ENCODE data around the gene PARD3B.

PARD3B gene

DNA sequence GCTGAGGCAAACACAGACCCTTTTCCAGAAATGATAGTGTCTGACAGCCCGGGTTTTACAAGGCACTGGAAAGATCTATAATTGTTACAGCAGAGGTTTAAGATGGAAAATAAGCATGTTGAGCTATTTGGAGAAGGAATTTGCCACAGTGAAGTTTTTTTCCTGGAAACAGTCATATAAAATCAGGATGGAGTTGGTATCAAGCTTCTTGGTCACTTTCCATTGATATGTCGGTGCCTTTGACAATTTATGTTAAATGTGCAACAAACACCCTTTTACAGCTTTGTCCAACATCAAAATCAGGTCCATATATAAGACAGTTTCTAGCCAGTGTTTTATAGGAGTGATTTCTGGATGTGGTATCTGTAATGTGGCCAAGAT lies 1019.9 kb downstream of the PARD3B start:
- no peak overlapping the region for H3K27ac ChIP-seq (ENCODE audit: low read depth, low read length)
- no peaks in the 10 kb centered on the region for H3K79me2 ChIP-seq (ENCODE audit: control insufficient read depth, low read length)
- no peak overlapping the region for H3K4me3 ChIP-seq (ENCODE audit: low read length)
- H3K4me2 ChIP-seq (ENCODE audit: low read length): no peak overlapping the region
- no peaks in the 10 kb centered on the region for H3K36me3 ChIP-seq (ENCODE audit: control insufficient read depth, low read length)
- H3K9me3 ChIP-seq (ENCODE audit: control insufficient read depth, insufficient read depth, low read length): no peaks in the 10 kb centered on the region
- TF ChIP-seq EZH2phosphoT487 (IDR thresholded peaks at IDR 0.05; ENCODE audit: borderline replicate concordance, low read length): no peak
- TF ChIP-seq, protein P1, sequence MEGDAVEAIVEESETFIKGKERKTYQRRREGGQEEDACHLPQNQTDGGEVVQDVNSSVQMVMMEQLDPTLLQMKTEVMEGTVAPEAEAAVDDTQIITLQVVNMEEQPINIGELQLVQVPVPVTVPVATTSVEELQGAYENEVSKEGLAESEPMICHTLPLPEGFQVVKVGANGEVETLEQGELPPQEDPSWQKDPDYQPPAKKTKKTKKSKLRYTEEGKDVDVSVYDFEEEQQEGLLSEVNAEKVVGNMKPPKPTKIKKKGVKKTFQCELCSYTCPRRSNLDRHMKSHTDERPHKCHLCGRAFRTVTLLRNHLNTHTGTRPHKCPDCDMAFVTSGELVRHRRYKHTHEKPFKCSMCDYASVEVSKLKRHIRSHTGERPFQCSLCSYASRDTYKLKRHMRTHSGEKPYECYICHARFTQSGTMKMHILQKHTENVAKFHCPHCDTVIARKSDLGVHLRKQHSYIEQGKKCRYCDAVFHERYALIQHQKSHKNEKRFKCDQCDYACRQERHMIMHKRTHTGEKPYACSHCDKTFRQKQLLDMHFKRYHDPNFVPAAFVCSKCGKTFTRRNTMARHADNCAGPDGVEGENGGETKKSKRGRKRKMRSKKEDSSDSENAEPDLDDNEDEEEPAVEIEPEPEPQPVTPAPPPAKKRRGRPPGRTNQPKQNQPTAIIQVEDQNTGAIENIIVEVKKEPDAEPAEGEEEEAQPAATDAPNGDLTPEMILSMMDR (IDR thresholded peaks at IDR 0.05; ENCODE audit: low read depth, low read length, poor library complexity, severe bottlenecking): no peak
- no peaks in the 10 kb centered on the region for H3K4me1 ChIP-seq (ENCODE audit: control insufficient read depth, low read length)
- H3F3A ChIP-seq (ENCODE audit: control insufficient read depth, insufficient read depth): no peaks in the 10 kb centered on the region
- H3K9me2 ChIP-seq (replicated peaks; ENCODE audit: control insufficient read depth, low read length): no peaks in the 10 kb centered on the region; the same call in 1 of the 2 replicates
- no peaks in the 10 kb centered on the region for H3K27me3 ChIP-seq (ENCODE audit: control insufficient read depth, low read length)
- H4K20me1 ChIP-seq (ENCODE audit: control insufficient read depth, insufficient read depth, low read depth, low read length): no peaks in the 10 kb centered on the region

DNA sequence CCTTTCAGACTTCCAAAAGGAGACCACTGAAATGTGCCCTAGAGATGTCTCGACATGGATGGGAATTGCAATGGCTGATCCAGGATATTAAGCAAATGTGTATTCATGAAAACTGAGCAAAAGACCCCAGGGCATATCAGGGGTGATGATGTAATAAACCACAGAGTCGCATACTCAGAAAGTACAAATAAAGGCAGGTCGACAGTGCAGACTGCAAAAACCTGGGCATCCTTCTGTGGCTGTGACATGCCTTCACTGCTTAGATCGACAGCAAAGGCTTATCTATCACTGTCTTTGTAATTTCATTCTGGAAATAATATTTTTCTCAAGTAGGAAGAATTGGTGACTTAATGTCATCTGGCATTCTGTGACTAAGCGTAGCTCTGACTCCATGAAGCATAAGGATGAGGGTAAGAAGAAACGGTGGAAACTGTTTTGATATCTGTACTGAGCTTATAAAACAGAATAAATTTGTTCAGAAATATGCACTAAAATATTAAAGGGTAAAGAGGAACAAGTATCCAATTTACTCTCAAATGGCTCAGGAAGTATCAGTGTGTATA lies 1021.4 kb downstream of the PARD3B start:
- Histone ChIP-seq H3F3A (ENCODE audit: control insufficient read depth, insufficient read depth) (no peaks in the 10 kb centered on the region), H3K79me2 (ENCODE audit: control insufficient read depth, low read length) (no peaks in the 10 kb centered on the region), H3K27me3 (ENCODE audit: control insufficient read depth, low read length) (no peaks in the 10 kb centered on the region), H3K27ac (ENCODE audit: low read depth, low read length) (no peak overlapping the region), H3K9me2 (replicated peaks; ENCODE audit: control insufficient read depth, low read length) (no peaks in the 10 kb centered on the region; the same call in 1 of the 2 replicates), H3K4me2 (ENCODE audit: low read length) (no peak overlapping the region), H3K9me3 (ENCODE audit: control insufficient read depth, insufficient read depth, low read length) (no peaks in the 10 kb centered on the region), H4K20me1 (ENCODE audit: control insufficient read depth, insufficient read depth, low read depth, low read length) (no peaks in the 10 kb centered on the region), H3K4me3 (ENCODE audit: low read length) (no peak overlapping the region), H3K4me1 (ENCODE audit: control insufficient read depth, low read length) (no peaks in the 10 kb centered on the region), H3K36me3 (ENCODE audit: control insufficient read depth, low read length) (no peaks in the 10 kb centered on the region)
- no peak for TF ChIP-seq EZH2phosphoT487 (IDR thresholded peaks at IDR 0.05; ENCODE audit: borderline replicate concordance, low read length)
- TF ChIP-seq, protein P1 (IDR thresholded peaks at IDR 0.05; ENCODE audit: low read depth, low read length, poor library complexity, severe bottlenecking): no peak

DNA sequence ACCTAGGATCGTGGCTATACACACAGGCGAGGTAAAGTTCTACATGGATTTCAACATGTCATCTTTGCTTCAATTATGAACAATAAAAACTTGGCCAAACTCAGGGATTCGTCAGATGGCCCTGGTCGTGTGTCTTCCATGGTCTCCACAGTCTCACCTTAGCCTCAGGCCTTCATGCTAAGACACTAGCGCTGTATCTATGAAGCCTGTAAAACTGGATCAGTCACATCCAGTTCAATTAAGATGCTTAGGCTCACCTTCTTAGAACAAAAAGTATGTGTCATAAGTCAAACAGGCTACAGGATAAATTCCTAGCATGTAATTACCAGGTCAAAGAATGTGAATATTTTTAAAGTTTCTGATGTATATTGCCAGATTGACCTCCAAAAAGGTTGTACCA lies 1023.3 kb downstream of the PARD3B start:
- no peaks in the 10 kb centered on the region for H3K36me3 ChIP-seq (ENCODE audit: control insufficient read depth, low read length)
- TF ChIP-seq, protein P1 (IDR thresholded peaks at IDR 0.05; ENCODE audit: low read depth, low read length, poor library complexity, severe bottlenecking): no peak
- no peak for TF ChIP-seq EZH2phosphoT487 (IDR thresholded peaks at IDR 0.05; ENCODE audit: borderline replicate concordance, low read length)
- H3K27me3 ChIP-seq (ENCODE audit: control insufficient read depth, low read length): no peaks in the 10 kb centered on the region
- H4K20me1 ChIP-seq (ENCODE audit: control insufficient read depth, insufficient read depth, low read depth, low read length): no peaks in the 10 kb centered on the region
- no peaks in the 10 kb centered on the region for H3K4me1 ChIP-seq (ENCODE audit: control insufficient read depth, low read length)
- no peaks in the 10 kb centered on the region for H3F3A ChIP-seq (ENCODE audit: control insufficient read depth, insufficient read depth)
- no peak overlapping the region for H3K4me2 ChIP-seq (ENCODE audit: low read length)
- no peak overlapping the region for H3K27ac ChIP-seq (ENCODE audit: low read depth, low read length)
- H3K79me2 ChIP-seq (ENCODE audit: control insufficient read depth, low read length): no peaks in the 10 kb centered on the region
- H3K9me3 ChIP-seq (ENCODE audit: control insufficient read depth, insufficient read depth, low read length): no peaks in the 10 kb centered on the region
- H3K4me3 ChIP-seq (ENCODE audit: low read length): no peak overlapping the region
- H3K9me2 ChIP-seq (replicated peaks; ENCODE audit: control insufficient read depth, low read length): no peaks in the 10 kb centered on the region
